Effector CD4-positive, alpha-beta T cell (primary cell): ENCODE data around the gene ZNRF1.

Source experiments
- DNase-seq: peaks from one replicate; pipeline ENCODE4 v3.0.0-alpha.2; 2020

The ZNRF1 gene

GRCh38 chr16:75027520-75028300, 28.9 kb downstream of the ZNRF1 start:
- no peak for DNase-seq

- DNase-seq: no peak
These were observed 29.8 kb downstream of the ZNRF1 start for GRCh38 chr16:75028544-75029135.

DNA sequence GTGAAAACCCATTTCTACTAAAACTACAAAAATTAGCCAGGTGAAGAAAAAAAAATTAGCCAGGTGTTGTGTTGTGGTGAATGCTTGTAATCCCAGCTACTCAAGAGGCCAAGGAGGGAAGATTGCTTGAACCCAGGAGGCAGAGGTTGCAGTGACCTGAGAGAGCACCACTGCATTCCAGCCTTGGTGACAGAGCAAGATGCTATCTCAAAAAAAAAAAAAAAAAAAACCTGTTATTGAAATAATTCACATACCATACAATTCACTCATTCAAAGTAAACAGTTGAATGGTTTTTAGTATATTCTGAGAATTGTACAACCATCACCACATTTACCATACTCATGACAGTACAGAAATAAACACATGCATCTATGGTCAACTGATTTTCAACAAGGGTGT, 31.0 kb downstream of the ZNRF1 start:
- no peak for DNase-seq

DNA sequence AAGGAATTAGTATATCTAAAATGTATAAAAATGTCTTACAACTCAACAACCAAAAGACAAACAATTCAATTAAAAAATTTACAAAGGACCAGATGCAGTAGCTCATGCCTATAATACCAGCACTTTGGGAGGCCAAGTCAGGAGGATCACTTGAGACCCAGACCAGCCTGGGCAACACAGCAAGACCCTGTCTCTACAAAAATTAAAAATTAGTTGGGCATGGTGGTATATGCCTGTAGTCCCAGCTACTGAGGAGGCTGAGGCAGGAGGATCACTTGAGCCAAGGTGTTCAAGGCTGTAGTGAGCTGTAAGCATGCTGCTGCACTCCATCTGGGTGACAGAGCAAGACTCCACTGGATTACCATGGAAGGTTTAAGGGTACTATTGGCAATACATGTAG, 33.8 kb downstream of the ZNRF1 start:
- no peak for DNase-seq

DNA sequence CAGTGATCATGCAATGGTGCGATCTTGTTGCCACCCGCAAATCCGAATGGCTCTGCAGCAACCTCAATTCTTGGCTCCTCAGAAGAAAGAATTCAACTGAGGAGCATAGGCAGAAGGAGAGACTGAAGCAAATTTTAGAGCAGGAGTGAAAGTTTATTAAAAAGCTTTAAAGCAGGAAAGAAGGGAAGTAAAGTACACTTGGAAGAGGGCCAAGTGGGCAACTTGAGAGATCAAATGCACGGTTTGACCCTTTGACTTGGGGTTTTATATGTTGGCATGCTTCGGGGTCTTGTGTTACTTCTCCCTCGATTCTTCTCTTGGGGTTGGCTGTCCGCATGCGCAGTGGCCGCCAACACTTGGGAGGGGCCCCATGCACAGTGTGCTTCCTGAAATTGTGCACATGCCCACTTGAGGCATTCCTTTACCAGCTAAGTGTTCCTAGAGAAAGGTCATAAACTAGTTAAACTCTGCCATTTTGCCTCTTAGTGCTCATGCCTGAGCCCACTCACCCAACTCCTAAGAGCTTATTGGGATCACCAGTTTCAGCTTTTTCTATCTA, 36.7 kb downstream of the ZNRF1 start:
- no peak for DNase-seq

- no peak for DNase-seq
These were observed 39.4 kb downstream of the ZNRF1 start for GRCh38 chr16:75038036-75038858.

DNA sequence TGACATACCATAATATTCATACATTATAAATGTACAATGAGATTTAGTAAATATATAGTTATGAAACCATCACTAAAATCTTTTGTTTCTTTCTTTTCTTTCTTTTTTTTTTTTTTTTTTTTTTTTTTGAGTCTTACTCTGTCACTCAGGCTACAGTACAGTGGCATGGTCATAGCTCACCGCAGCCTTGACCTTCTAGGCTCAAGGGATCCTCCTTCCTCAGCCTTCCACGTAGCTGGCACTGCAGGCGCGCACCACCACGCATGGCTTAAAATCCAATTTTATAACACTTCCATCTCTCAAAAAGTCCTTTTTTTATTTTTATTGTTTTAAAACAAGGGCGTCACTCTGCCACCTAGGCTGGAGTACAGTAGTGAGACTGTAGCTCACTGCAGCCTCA, 41.1 kb downstream of the ZNRF1 start:
- DNase-seq: no peak

DNA sequence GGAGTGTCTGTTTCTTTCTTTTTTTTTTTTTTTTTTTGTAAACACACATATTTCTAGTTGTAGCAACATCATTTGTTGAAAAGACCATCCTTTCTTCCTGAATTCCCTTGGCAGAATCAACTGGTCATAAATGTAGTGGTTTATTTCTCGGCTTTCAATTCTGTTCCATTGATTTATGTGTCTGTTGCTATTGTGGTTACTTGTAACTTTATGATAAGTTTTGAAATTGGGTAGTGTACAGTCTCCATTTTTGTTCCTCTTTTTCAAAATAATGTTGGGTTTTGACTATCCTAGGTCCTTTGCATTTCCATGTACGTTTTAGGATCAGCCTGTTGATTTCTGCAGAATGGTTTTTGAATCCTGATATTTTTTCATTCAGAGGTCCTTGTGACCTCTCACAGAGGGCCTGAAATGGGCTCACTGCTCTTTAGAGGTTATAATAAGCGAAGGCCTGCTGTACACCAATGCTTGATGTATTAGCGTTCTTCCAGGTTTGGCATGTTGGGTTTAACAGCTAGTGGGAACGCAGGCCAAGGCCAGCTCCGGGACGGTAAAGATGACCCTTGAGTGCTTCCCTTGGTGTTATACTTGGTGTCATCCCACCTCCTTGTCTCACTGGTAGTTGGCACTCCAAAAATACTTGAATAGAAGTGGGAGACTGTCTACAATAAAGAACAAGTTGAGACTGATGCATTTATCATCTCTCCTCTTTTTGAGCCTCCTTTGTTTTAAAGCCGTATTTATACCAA, 43.8 kb downstream of the ZNRF1 start:
- no peak for DNase-seq

DNA sequence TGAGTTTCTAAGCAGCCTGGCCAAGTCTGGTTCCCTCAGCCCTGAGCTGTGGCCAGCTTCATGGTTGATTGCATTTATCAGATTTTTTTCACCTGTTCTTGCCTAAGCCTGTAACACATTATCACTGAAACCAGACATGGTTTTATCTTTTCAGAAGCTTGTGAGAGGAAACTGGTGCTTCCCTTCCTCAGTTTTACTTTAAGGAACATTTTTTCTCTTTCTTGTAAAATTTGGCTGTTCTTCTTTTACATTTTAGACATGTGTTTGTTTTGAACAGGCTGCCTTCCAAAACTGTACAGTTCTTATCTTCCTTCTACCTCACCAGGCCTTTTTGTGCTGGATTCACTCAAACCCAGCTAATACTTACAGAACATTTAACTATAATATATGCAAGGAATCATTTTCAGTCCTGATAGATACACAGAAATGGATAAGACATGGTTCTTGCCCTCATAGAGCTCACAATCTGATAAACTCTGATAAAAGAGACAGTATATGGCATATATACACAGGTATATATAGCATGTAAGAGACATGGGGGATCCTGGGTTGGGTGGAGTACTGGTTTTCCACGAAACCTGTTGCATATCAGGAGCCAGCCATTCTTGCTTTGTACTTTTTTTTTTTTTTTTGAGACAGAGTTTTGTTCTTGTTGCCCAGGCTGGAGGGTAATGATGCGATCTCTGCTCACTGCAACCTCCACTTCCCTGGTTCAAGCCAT, 44.5 kb downstream of the ZNRF1 start:
- no peak for DNase-seq

GRCh38 chr16:75044800-75045361, 46.1 kb downstream of the ZNRF1 start:
- DNase-seq: no peak

GRCh38 chr16:75045424-75045823, 46.6 kb downstream of the ZNRF1 start:
- no peak for DNase-seq

- no peak for DNase-seq
These were observed 49.2 kb downstream of the ZNRF1 start for GRCh38 chr16:75048054-75048453.

DNA sequence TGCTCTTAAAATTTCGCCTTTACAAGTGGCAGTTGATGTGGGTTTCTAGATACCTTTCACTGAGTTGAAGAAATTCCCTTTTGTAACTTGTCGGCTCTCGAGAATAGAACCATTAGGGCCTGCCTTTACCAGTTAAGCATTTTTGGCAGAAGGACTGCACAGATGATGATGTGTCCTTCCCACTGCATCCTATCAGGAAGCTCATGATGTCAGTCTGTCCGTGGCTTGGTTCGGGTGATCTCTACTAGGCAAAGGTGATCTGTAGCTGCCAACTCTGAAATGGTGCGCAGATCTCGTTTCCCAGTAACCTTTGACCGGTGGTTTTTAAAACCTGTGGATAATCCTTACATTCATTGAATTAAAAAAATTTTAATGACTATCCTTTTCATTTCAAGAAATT, 49.7 kb downstream of the ZNRF1 start:
- DNase-seq: no peak

DNA sequence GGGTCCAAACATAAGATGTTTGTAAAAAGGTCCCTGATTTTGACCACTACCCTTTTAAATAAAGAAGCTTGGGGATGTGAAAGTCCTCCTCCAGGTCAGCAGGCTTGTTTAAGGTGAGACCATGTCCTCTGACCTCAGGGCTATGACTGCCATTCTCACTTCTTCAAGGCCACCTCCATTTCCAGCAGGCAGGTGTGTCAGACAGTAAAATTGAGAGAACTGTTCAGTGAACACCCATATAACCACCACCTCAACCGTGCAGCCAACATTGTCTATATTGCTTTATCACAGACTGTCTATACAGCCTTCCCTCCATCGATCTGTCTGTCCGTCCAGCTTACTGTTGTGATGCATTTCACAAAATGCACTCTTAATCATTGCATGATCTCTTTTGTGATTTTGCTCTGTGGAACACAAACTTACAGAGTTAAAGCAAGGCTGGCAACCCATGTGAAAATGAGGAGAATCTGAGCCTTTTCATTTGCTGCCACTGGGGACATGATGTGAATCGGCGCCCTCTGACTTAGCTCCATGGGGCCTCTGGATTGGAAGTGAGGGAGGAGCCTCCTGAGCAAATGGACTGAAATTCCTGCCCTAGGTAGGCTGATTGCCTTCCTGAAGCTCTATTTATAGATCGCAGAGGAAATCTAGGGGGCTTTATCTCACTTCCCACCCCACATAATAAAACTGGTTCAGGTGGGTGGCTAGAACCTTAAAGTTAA, 53.8 kb downstream of the ZNRF1 start:
- DNase-seq: no peak

- DNase-seq: no peak
These were observed 55.1 kb downstream of the ZNRF1 start for GRCh38 chr16:75053791-75054555.

- no peak for DNase-seq
These were observed 55.7 kb downstream of the ZNRF1 start for GRCh38 chr16:75054556-75054947.

- DNase-seq: no peak
These were observed 60.0 kb downstream of the ZNRF1 start for GRCh38 chr16:75058806-75059205.

GRCh38 chr16:75059411-75059810, 60.6 kb downstream of the ZNRF1 start:
- no peak for DNase-seq

- DNase-seq: no peak
These were observed 61.9 kb downstream of the ZNRF1 start for GRCh38 chr16:75060723-75061122.

- DNase-seq: no peak
These were observed 62.8 kb downstream of the ZNRF1 start for GRCh38 chr16:75061669-75062068.
